ENCODE measurements around the gene NDUFS7. TPM values are rescaled to one million over a fixed set of nuclear protein-coding genes. Genes with fewer than 3 reads are reported as not detected.

Gene NDUFS7
- total and polyA plus RNA-seq, 7 donors, result 99.4 to 262 (median 156) TPM

GRCh38 chr19:1392407-1392806, 8.7 kb downstream of the NDUFS7 start:
- peaks cover 20 to 71% (median 53%) of the 10 kb centered on the region in 4 donors for H3K36me3 ChIP-seq
- intact Hi-C loops (cut with DNase I), result no loop called here
- no peak overlapping the region for H3K27ac ChIP-seq
- 96 to 97% methylated on average over 15 of the region's 15 CpGs for WGBS, 2 donors
- no peaks in the 10 kb centered on the region for H3K27me3 ChIP-seq
- DNase-seq, result no peak
- H3K9me3 ChIP-seq, result no peaks in the 10 kb centered on the region
- H3K4me1 ChIP-seq, result peaks cover 0 to 22% (median 12%) of the 10 kb centered on the region in 4 donors
- H3K4me3 ChIP-seq, result no peak overlapping the region
- TF ChIP-seq EP300 (IDR thresholded peaks at IDR 0.05) (no peak), POLR2AphosphoS5 (IDR thresholded peaks at IDR 0.05) (no peak), POLR2A (IDR thresholded peaks at IDR 0.05) (no peak)
- TF ChIP-seq, protein P1, sequence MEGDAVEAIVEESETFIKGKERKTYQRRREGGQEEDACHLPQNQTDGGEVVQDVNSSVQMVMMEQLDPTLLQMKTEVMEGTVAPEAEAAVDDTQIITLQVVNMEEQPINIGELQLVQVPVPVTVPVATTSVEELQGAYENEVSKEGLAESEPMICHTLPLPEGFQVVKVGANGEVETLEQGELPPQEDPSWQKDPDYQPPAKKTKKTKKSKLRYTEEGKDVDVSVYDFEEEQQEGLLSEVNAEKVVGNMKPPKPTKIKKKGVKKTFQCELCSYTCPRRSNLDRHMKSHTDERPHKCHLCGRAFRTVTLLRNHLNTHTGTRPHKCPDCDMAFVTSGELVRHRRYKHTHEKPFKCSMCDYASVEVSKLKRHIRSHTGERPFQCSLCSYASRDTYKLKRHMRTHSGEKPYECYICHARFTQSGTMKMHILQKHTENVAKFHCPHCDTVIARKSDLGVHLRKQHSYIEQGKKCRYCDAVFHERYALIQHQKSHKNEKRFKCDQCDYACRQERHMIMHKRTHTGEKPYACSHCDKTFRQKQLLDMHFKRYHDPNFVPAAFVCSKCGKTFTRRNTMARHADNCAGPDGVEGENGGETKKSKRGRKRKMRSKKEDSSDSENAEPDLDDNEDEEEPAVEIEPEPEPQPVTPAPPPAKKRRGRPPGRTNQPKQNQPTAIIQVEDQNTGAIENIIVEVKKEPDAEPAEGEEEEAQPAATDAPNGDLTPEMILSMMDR (IDR thresholded peaks at IDR 0.05), result no peak

GRCh38 chr19:1392939-1393530, 9.3 kb downstream of the NDUFS7 start:
- Histone ChIP-seq H3K4me1 (peaks cover 0 to 19% (median 11%) of the 10 kb centered on the region in 4 donors), H3K36me3 (peaks cover 19 to 66% (median 51%) of the 10 kb centered on the region in 4 donors), H3K27ac (no peak overlapping the region), H3K9me3 (no peaks in the 10 kb centered on the region), H3K27me3 (no peaks in the 10 kb centered on the region), H3K4me3 (no peak overlapping the region)
- no peak for DNase-seq
- 93 to 95% methylated on average over 37 of the region's 37 CpGs for WGBS, 2 donors
- intact Hi-C loops (cut with DNase I), result no loop called here
- no peak for TF ChIP-seq POLR2AphosphoS5 (IDR thresholded peaks at IDR 0.05)
- TF ChIP-seq, protein P1 (IDR thresholded peaks at IDR 0.05), result no peak
- no peak for TF ChIP-seq EP300 (IDR thresholded peaks at IDR 0.05)
- no peak for TF ChIP-seq POLR2A (IDR thresholded peaks at IDR 0.05)

- no peaks in the 10 kb centered on the region for H3K9me3 ChIP-seq
- H3K4me1 ChIP-seq, result peaks cover 0 to 19% (median 11%) of the 10 kb centered on the region in 4 donors
- no peak overlapping the region for H3K4me3 ChIP-seq
- peaks cover 12 to 58% (median 45%) of the 10 kb centered on the region in 4 donors for H3K36me3 ChIP-seq
- intact Hi-C loops (cut with DNase I), result no loop called here
- TF ChIP-seq POLR2AphosphoS5 (IDR thresholded peaks at IDR 0.05) (no peak), EP300 (IDR thresholded peaks at IDR 0.05) (no peak), POLR2A (IDR thresholded peaks at IDR 0.05) (no peak)
- TF ChIP-seq, protein P1 (IDR thresholded peaks at IDR 0.05), result no peak
- 94 to 95% methylated on average over 17 of the region's 17 CpGs for WGBS, 2 donors
- no peak for DNase-seq
- no peaks in the 10 kb centered on the region for H3K27me3 ChIP-seq
- no peak overlapping the region for H3K27ac ChIP-seq
Observed at GRCh38 chr19:1393841-1394240, 10.1 kb downstream of the NDUFS7 start.

GRCh38 chr19:1394252-1395193, 10.8 kb downstream of the NDUFS7 start:
- no peaks in the 10 kb centered on the region for H3K27me3 ChIP-seq
- no peak overlapping the region for H3K27ac ChIP-seq
- no peak for DNase-seq
- peaks cover 0 to 19% (median 11%) of the 10 kb centered on the region in 4 donors for H3K4me1 ChIP-seq
- intact Hi-C loops (cut with DNase I), result no loop called here
- H3K4me3 ChIP-seq, result no peak overlapping the region
- TF ChIP-seq, protein P1 (IDR thresholded peaks at IDR 0.05), result no peak
- TF ChIP-seq EP300 (IDR thresholded peaks at IDR 0.05) (no peak), POLR2AphosphoS5 (IDR thresholded peaks at IDR 0.05) (no peak), POLR2A (IDR thresholded peaks at IDR 0.05) (no peak)
- peaks cover 5 to 51% (median 38%) of the 10 kb centered on the region in 4 donors for H3K36me3 ChIP-seq
- no peaks in the 10 kb centered on the region for H3K9me3 ChIP-seq
- WGBS, 2 donors, result 85% methylated on average over 43 of the region's 43 CpGs

All from sigmoid colon (tissue), 7 donors.